GM12878 (cell line): ENCODE data around the gene PYM1. TPM values are rescaled to one million over a fixed set of nuclear protein-coding genes. Genes with fewer than 3 reads are reported as not detected.

Source experiments
- ATAC-seq: fragments of 200-7000 bp; cut with Tn5 transposase; 3 replicates; pipeline ENCODE4 v1.9.1; 2020; ENCODE audit warnings: mild to moderate bottlenecking, moderate library complexity
- BruUV-seq: library from RNA; stranded (reverse); fragments of 400-500 nt; replicated peaks from 2 replicates; lab custom pipeline; 2021; lab: Mats Ljungman, UMichigan
- CTCF ChIA-PET: fragments of 300-600 bp; sonication (Branson Sonifier 250); formaldehyde crosslinking; extraction: SDS; loops from one replicate; lab custom pipeline; 2021; ENCODE audit warnings: inconsistent platforms; lab: Yijun Ruan, JAX
- POLR2A ChIA-PET: fragments of 350-600 bp; formaldehyde crosslinking; extraction: SDS; loops from one replicate; lab custom pipeline; 2021; ENCODE audit warnings: inconsistent platforms; lab: Charles Lee
- RAD21 ChIA-PET: fragments of 300-600 bp; sonication (Branson Sonifier 250); formaldehyde crosslinking; loops from one replicate; lab custom pipeline; 2023; ENCODE audit warnings: antibody characterized with exemption; ENCODE audit not compliant: unreplicated experiment; lab: Charles Lee
- SMC1A ChIA-PET: fragments of 300-600 bp; sonication (Branson Sonifier 250); formaldehyde crosslinking; loops from one replicate; lab custom pipeline; 2023; ENCODE audit not compliant: unreplicated experiment, uncharacterized antibody; lab: Charles Lee
- DNase-seq: peaks from one replicate; pipeline ENCODE4 v3.0.0-alpha.2; 2011; ENCODE audit warnings: low read depth, low spot score
- FAIRE-seq: peaks from 3 replicates; lab custom pipeline; 2011; peaks lifted over from hg19 to GRCh38; lab: Jason Lieb, UNC
- H2AFZ ChIP-seq: 2 replicates; pipeline ENCODE4 v1.6.0; 2011; ENCODE audit warnings: low read depth, low read length, control low read depth; ENCODE audit not compliant: control insufficient read depth
- H3K27ac ChIP-seq: 2 replicates; pipeline ENCODE4 v1.5.1; 2011; ENCODE audit warnings: control low read depth; ENCODE audit not compliant: control insufficient read depth, insufficient read depth
- H3K27me3 ChIP-seq, 2 experiments: replicated peaks in 1 of 2; 2 replicates each; pipeline versions ENCODE4 v1.6.0 to v1.6.1; 2011; ENCODE audit warnings: low read length in 1 of 2; ENCODE audit not compliant: control insufficient read depth in 2 of 2, insufficient read depth in 2 of 2
- H3K36me3 ChIP-seq, 2 experiments: 2 replicates each; pipeline ENCODE4 v1.5.1; 2011; ENCODE audit warnings: low read length in 1 of 2; ENCODE audit not compliant: control insufficient read depth in 2 of 2, insufficient read depth in 2 of 2
- H3K4me1 ChIP-seq: 2 replicates; pipeline ENCODE4 v1.6.1; 2011; ENCODE audit warnings: mild to moderate bottlenecking, low read length, moderate library complexity, mixed read lengths; ENCODE audit not compliant: control insufficient read depth, insufficient read depth
- H3K4me2 ChIP-seq: 2 replicates; pipeline ENCODE4 v1.6.0; 2011; ENCODE audit warnings: control low read depth; ENCODE audit not compliant: control insufficient read depth, insufficient read depth
- H3K4me3 ChIP-seq: fragments of 200-600 bp; sonication (generic); 2 replicates; pipeline ENCODE4 v1.5.1; 2016
- H3K79me2 ChIP-seq: 2 replicates; pipeline ENCODE4 v1.6.0; 2011; ENCODE audit warnings: low read length; ENCODE audit not compliant: control insufficient read depth, insufficient read depth
- H3K9ac ChIP-seq: 2 replicates; pipeline ENCODE4 v1.8.0; 2011; ENCODE audit warnings: low read length, control low read depth, mixed read lengths; ENCODE audit not compliant: control insufficient read depth, insufficient read depth
- H3K9me3 ChIP-seq: replicated peaks from 3 replicates; pipeline ENCODE4 v1.5.1; 2011; ENCODE audit warnings: mild to moderate bottlenecking, low read length; ENCODE audit not compliant: control insufficient read depth, insufficient read depth
- H4K20me1 ChIP-seq: 2 replicates; pipeline ENCODE4 v1.6.0; 2011; ENCODE audit not compliant: control insufficient read depth, insufficient read depth
- ASH2L ChIP-seq: fragments of 300-600, 200-600 bp; sonication (generic); IDR thresholded peaks from 2 replicates; pipeline ENCODE4 v1.6.1; 2017; ENCODE audit warnings: low read depth, mild to moderate bottlenecking, borderline replicate concordance
- FOXM1 ChIP-seq: IDR thresholded peaks from 2 replicates; pipeline ENCODE4 v1.6.1; 2012; ENCODE audit warnings: low read depth, mild to moderate bottlenecking, inconsistent platforms, low read length, moderate library complexity
- IRF4 ChIP-seq: IDR thresholded peaks from 2 replicates; pipeline ENCODE4 v1.6.1; 2011; ENCODE audit warnings: low read depth, low read length
- KDM1A ChIP-seq: fragments of 200-600 bp; sonication (generic); IDR thresholded peaks from 2 replicates; pipeline ENCODE4 v1.6.1; 2016; ENCODE audit warnings: borderline replicate concordance
- PAX5 ChIP-seq: IDR thresholded peaks from 2 replicates; pipeline ENCODE4 v1.6.1; 2011; ENCODE audit warnings: low read depth, low read length, borderline replicate concordance
- PKNOX1 ChIP-seq: fragments of 450-650 bp; IDR thresholded peaks from 2 replicates; pipeline ENCODE4 v1.6.1; 2016; ENCODE audit warnings: mild to moderate bottlenecking
- RAD51 ChIP-seq: fragments of 450-650 bp; IDR thresholded peaks from 2 replicates; pipeline ENCODE4 v1.6.1; 2016; ENCODE audit warnings: moderate library complexity, mild to moderate bottlenecking, inconsistent platforms
- WRNIP1 ChIP-seq: IDR thresholded peaks from 2 replicates; pipeline ENCODE4 v1.6.1; 2011; ENCODE audit warnings: low read depth, low read length, improper control_type of control experiment, borderline replicate concordance
- ZBED1 ChIP-seq: IDR thresholded peaks from 2 replicates; pipeline ENCODE4 v1.6.1; 2016; ENCODE audit warnings: borderline replicate concordance
- WGBS: methylation state at CpG from one replicate; pipeline ENCODE4 v1.1.6; 2016; ENCODE audit warnings: low lambda C conversion rate; ENCODE audit not compliant: insufficient replicate concordance, insufficient coverage; ENCODE audit errors: missing lambda C conversion rate; 5-methylcytosine and 5-hydroxymethylcytosine counted together
- in situ Hi-C: fragments of 300-500 bp; cut with MboI; formaldehyde crosslinking; loops from 9 replicates; pipeline ENCODE4 v1.14.3; 2018; ENCODE audit warnings: mixed read lengths
- intact Hi-C: fragments of 100-400 bp; cut with micrococcal nuclease; formaldehyde crosslinking; loops from one replicate; pipeline ENCODE4 v1.14.2; 2022; ENCODE audit not compliant: unreplicated experiment
- polyA plus RNA-seq, 11 experiments: library from polyadenylated mRNA; depleted of rRNA in 4 of 11; unstranded in 6 of 11; stranded (reverse) in 5 of 11; fragments of >200 nt; fragmentation: Nextera tagmentation in 4 of 11; fragmentation: Illumina TruSeq in 1 of 11; extraction: Ambion mirVana in 4 of 11; extraction: Trizol in 1 of 11; gene quantifications; 1 replicate in 1 of 11; 2 replicates in 10 of 11; pipeline versions ENCODE4 v1.2.1 to v1.2.3, GENCODE V29; 2011 to 2016; ENCODE audit warnings: inconsistent platforms in 2 of 11, missing spikeins in 2 of 11, low read depth in 1 of 11
- total RNA-seq, 4 experiments: library from RNA; depleted of rRNA in 3 of 4; stranded (reverse); fragments of >200 nt in 3 of 4; fragmentation: Illumina TruSeq in 1 of 4; extraction: Trizol in 1 of 4; gene quantifications; 2 replicates each; pipeline versions ENCODE4 v1.2.1 to v1.2.3, GENCODE V29; 2013 to 2021

The PYM1 gene
- total and polyA plus RNA-seq, 10 of the 15 experiments (the other 5 are each of a cell fraction or from before 2014, with no cell fraction given), result 33.9 to 93.4 (median 55.8) TPM

GRCh38 chr12:55938826-55939501 is 11.3 kb upstream of the PYM1 start:
- Histone ChIP-seq H3K9ac (no peak overlapping the region), H3K27ac (no peak overlapping the region), H2AFZ (no peak overlapping the region)
- POLR2A ChIA-PET, result interaction anchor here (0.5 to 1.5 kb wide), 9 partner anchors 13 to 251 kb away, joined by 3 to 6 read pairs (median 4); partner anchors contain the start of gene RAB5B
- TF ChIP-seq PAX5, result no peak
- no peak for TF ChIP-seq ZBED1
- TF ChIP-seq IRF4, result no peak
- no peak for TF ChIP-seq KDM1A
- no peak for TF ChIP-seq WRNIP1
- no peak for TF ChIP-seq RAD51
- no peak for TF ChIP-seq FOXM1
- no peak for TF ChIP-seq ASH2L
- no peak for TF ChIP-seq PKNOX1
- TF ChIP-seq, all 136 proteins: peak for 0
- CTCF ChIA-PET, result interaction anchor here (0.6 to 6.1 kb wide), 23 partner anchors 8 to 319 kb away, joined by 3 to 80 read pairs (median 7); partner anchors contain the start of genes ANKRD52, DGKA, DNAJC14 and GDF11
- SMC1A ChIA-PET, result interaction anchor here (0.9 to 5.0 kb wide), 11 partner anchors 8 to 200 kb away, joined by 3 to 51 read pairs (median 4); partner anchors contain the start of genes DGKA and PYM1
- Histone ChIP-seq H3K4me1 (peaks cover 10% of the 10 kb centered on the region), H3K9me3 (no peaks in the 10 kb centered on the region), H3K79me2 (no peaks in the 10 kb centered on the region), H3K27me3 (no peaks in the 10 kb centered on the region), H3K36me3 (peaks cover 0 to 46% of the 10 kb centered on the region in 2 experiments), H3K4me2 (no peak overlapping the region), H3K4me3 (no peak overlapping the region), H4K20me1 (no peaks in the 10 kb centered on the region)
- WGBS, result over 99% methylated on average over 8 of the region's 8 CpGs
- DNase-seq (no peak), ATAC-seq (no peak), FAIRE-seq (no peak)
- no TSS peak for BruUV-seq
- intact Hi-C loops, result no loop called here
- RAD21 ChIA-PET, result interaction anchor here (1.1 to 5.0 kb wide), 10 partner anchors 8 to 216 kb away, joined by 3 to 43 read pairs (median 8); partner anchors contain the start of genes DGKA, DNAJC14, ORMDL2 and PYM1
- in situ Hi-C loops, result no loop called here
